SK-N-SH treated with all-trans-retinoic acid at 6 μM for 48 hours (cell line): ENCODE data around the gene SV2B.

Experiments used
- ATAC-seq: fragments of 200-7000 bp; cut with Tn5 transposase; 3 replicates; pipeline ENCODE4 v1.9.1; 2020; ENCODE audit warnings: mild to moderate bottlenecking, moderate library complexity
- ARNTL ChIP-seq: fragments of 450-650 bp; formaldehyde crosslinking; IDR thresholded peaks from 2 replicates; pipeline ENCODE4 v1.5.0; 2020; ENCODE audit warnings: low read depth, mild to moderate bottlenecking, moderate library complexity, borderline replicate concordance
- BACH2 ChIP-seq: fragments of 250-450 bp; sonication (Bioruptor Pico); IDR thresholded peaks from 2 replicates; pipeline ENCODE4 v1.9.0; 2021; ENCODE audit warnings: mild to moderate bottlenecking, borderline replicate concordance
- CREB5 ChIP-seq: fragments of 250-450 bp; sonication (Bioruptor Pico); IDR thresholded peaks from 2 replicates; pipeline ENCODE4 v1.5.1; 2020; ENCODE audit warnings: low read depth, mild to moderate bottlenecking, moderate library complexity
- CSDC2 ChIP-seq: fragments of 250-450 bp; sonication (Bioruptor Pico); IDR thresholded peaks from 2 replicates; pipeline ENCODE4 v1.5.0; 2020; ENCODE audit warnings: mild to moderate bottlenecking, moderate library complexity
- CSRNP3 ChIP-seq: fragments of 250-450 bp; sonication (Bioruptor Pico); IDR thresholded peaks from 2 replicates; pipeline ENCODE4 v1.5.1; 2021; ENCODE audit warnings: mild to moderate bottlenecking, moderate library complexity
- ESRRG ChIP-seq: fragments of 250-450 bp; sonication (Bioruptor Pico); IDR thresholded peaks from 2 replicates; pipeline ENCODE4 v1.6.1; 2021; ENCODE audit warnings: mild to moderate bottlenecking
- GLIS3 ChIP-seq: fragments of 250-450 bp; sonication (Bioruptor Pico); IDR thresholded peaks from 2 replicates; pipeline ENCODE4 v1.5.0; 2020; ENCODE audit warnings: mild to moderate bottlenecking, moderate library complexity
- ISL1 ChIP-seq: fragments of 250-450 bp; sonication (Bioruptor Pico); IDR thresholded peaks from 2 replicates; pipeline ENCODE4 v2.1.2; 2022; ENCODE audit warnings: mild to moderate bottlenecking, moderate library complexity
- OSR1 ChIP-seq: fragments of 250-450 bp; sonication (Bioruptor Pico); IDR thresholded peaks from 2 replicates; pipeline ENCODE4 v1.8.0; 2022; ENCODE audit warnings: moderate library complexity, mild to moderate bottlenecking, inconsistent platforms
- PATZ1 ChIP-seq: fragments of 250-450 bp; sonication (Bioruptor Pico); IDR thresholded peaks from 2 replicates; pipeline ENCODE4 v1.8.0; 2020; ENCODE audit warnings: mild to moderate bottlenecking, moderate library complexity, borderline replicate concordance
- PPARA ChIP-seq: fragments of 250-450 bp; sonication (Bioruptor Pico); IDR thresholded peaks from 2 replicates; pipeline ENCODE4 v1.5.0; 2020; ENCODE audit warnings: mild to moderate bottlenecking, borderline replicate concordance
- SNAI2 ChIP-seq: fragments of 250-450 bp; sonication (Bioruptor Pico); IDR thresholded peaks from 2 replicates; pipeline ENCODE4 v1.5.0; 2020; ENCODE audit warnings: mild to moderate bottlenecking, moderate library complexity
- TCF4 ChIP-seq: fragments of 250-450 bp; sonication (Bioruptor Pico); IDR thresholded peaks from 2 replicates; pipeline ENCODE4 v1.8.0; 2021; ENCODE audit warnings: mild to moderate bottlenecking, moderate library complexity, borderline replicate concordance
- TOX ChIP-seq: fragments of 250-450 bp; sonication (Bioruptor Pico); IDR thresholded peaks from 2 replicates; pipeline ENCODE4 v1.8.0; 2021; ENCODE audit warnings: mild to moderate bottlenecking, moderate library complexity, borderline replicate concordance
- ZC3H10 ChIP-seq: fragments of 250-450 bp; sonication (Bioruptor Pico); IDR thresholded peaks from 2 replicates; pipeline ENCODE4 v1.5.1; 2021; ENCODE audit warnings: mild to moderate bottlenecking, moderate library complexity
- ZFP3 ChIP-seq: fragments of 250-450 bp; sonication (Bioruptor Pico); IDR thresholded peaks from 2 replicates; pipeline ENCODE4 v1.5.0; 2020; ENCODE audit warnings: mild to moderate bottlenecking, moderate library complexity
- ZFP30 ChIP-seq: fragments of 450-650 bp; formaldehyde crosslinking; IDR thresholded peaks from 2 replicates; pipeline ENCODE4 v1.5.0; 2022; ENCODE audit warnings: mild to moderate bottlenecking, moderate library complexity
- ZNF565 ChIP-seq: fragments of 450-650 bp; formaldehyde crosslinking; conservative IDR thresholded peaks from 2 replicates; pipeline ENCODE4 v1.5.0; 2020; ENCODE audit warnings: low read depth, mild to moderate bottlenecking, moderate library complexity
- ZNF70 ChIP-seq: fragments of 450-650 bp; formaldehyde crosslinking; IDR thresholded peaks from 2 replicates; pipeline ENCODE4 v1.5.0; 2020; ENCODE audit warnings: mild to moderate bottlenecking, moderate library complexity
- ZNF8 ChIP-seq: fragments of 450-650 bp; formaldehyde crosslinking; IDR thresholded peaks from 2 replicates; pipeline ENCODE4 v1.5.0; 2020; ENCODE audit warnings: mild to moderate bottlenecking, moderate library complexity
- TF ChIP-seq, protein P1 (sequence below): fragments of 250-450 bp; sonication (Bioruptor Pico); IDR thresholded peaks from 2 replicates; pipeline ENCODE4 v1.8.0; 2021; ENCODE audit warnings: low read depth, mild to moderate bottlenecking, moderate library complexity, borderline replicate concordance
- TF ChIP-seq, protein P2 (sequence below): fragments of 250-450 bp; sonication (Bioruptor Pico); IDR thresholded peaks from 2 replicates; pipeline ENCODE4 v1.5.0; 2020; ENCODE audit warnings: mild to moderate bottlenecking, moderate library complexity

SV2B gene

DNA sequence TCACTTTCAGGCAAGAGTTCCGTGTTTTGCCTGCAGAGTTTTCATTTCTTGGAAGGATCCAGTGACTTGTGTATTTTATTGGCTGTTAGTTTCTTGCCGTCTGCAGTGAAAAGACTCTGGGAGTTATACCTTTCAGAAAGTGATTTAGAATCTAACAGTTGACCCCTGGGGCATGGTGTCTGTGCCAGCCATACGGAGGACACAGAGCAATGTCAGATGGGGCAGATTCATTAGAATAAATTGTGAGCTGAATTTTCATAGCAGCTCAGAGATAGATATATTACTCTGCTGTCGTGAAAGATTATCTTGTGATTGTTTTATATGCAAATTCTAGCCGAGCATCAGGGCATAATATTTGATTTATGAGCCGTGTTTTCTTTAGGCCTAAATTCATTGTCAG, 131.6 kb downstream of the SV2B start:
- ATAC-seq, result no peak
- TF ChIP-seq GLIS3, result no peak
- TF ChIP-seq, protein P1, sequence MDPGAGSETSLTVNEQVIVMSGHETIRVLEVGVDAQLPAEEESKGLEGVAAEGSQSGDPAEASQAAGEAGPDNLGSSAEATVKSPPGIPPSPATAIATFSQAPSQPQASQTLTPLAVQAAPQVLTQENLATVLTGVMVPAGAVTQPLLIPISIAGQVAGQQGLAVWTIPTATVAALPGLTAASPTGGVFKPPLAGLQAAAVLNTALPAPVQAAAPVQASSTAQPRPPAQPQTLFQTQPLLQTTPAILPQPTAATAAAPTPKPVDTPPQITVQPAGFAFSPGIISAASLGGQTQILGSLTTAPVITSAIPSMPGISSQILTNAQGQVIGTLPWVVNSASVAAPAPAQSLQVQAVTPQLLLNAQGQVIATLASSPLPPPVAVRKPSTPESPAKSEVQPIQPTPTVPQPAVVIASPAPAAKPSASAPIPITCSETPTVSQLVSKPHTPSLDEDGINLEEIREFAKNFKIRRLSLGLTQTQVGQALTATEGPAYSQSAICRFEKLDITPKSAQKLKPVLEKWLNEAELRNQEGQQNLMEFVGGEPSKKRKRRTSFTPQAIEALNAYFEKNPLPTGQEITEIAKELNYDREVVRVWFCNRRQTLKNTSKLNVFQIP (CRISPR knock-in tag), result no peak
- TF ChIP-seq, protein P2, sequence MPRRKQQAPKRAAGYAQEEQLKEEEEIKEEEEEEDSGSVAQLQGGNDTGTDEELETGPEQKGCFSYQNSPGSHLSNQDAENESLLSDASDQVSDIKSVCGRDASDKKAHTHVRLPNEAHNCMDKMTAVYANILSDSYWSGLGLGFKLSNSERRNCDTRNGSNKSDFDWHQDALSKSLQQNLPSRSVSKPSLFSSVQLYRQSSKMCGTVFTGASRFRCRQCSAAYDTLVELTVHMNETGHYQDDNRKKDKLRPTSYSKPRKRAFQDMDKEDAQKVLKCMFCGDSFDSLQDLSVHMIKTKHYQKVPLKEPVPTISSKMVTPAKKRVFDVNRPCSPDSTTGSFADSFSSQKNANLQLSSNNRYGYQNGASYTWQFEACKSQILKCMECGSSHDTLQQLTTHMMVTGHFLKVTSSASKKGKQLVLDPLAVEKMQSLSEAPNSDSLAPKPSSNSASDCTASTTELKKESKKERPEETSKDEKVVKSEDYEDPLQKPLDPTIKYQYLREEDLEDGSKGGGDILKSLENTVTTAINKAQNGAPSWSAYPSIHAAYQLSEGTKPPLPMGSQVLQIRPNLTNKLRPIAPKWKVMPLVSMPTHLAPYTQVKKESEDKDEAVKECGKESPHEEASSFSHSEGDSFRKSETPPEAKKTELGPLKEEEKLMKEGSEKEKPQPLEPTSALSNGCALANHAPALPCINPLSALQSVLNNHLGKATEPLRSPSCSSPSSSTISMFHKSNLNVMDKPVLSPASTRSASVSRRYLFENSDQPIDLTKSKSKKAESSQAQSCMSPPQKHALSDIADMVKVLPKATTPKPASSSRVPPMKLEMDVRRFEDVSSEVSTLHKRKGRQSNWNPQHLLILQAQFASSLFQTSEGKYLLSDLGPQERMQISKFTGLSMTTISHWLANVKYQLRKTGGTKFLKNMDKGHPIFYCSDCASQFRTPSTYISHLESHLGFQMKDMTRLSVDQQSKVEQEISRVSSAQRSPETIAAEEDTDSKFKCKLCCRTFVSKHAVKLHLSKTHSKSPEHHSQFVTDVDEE (CRISPR knock-in tag), result no peak
- no peak for TF ChIP-seq SNAI2 (CRISPR knock-in tag)
- no peak for TF ChIP-seq ISL1 (CRISPR knock-in tag)
- TF ChIP-seq CSRNP3, result no peak
- TF ChIP-seq ZNF565 (CRISPR knock-in tag), result no peak
- TF ChIP-seq TCF4 (CRISPR knock-in tag), result no peak
- TF ChIP-seq CSDC2 (CRISPR knock-in tag), result no peak
- no peak for TF ChIP-seq PPARA
- TF ChIP-seq ZNF8 (CRISPR knock-in tag), result no peak
- no peak for TF ChIP-seq OSR1 (CRISPR knock-in tag)
- TF ChIP-seq BACH2 (CRISPR knock-in tag), result no peak
- TF ChIP-seq ARNTL (CRISPR knock-in tag), result no peak
- no peak for TF ChIP-seq ZFP3 (CRISPR knock-in tag)
- TF ChIP-seq PATZ1 (CRISPR knock-in tag), result no peak
- no peak for TF ChIP-seq ESRRG (CRISPR knock-in tag)
- TF ChIP-seq CREB5, result no peak
- no peak for TF ChIP-seq ZC3H10 (CRISPR knock-in tag)
- TF ChIP-seq, all 23 proteins: peak for 0

DNA sequence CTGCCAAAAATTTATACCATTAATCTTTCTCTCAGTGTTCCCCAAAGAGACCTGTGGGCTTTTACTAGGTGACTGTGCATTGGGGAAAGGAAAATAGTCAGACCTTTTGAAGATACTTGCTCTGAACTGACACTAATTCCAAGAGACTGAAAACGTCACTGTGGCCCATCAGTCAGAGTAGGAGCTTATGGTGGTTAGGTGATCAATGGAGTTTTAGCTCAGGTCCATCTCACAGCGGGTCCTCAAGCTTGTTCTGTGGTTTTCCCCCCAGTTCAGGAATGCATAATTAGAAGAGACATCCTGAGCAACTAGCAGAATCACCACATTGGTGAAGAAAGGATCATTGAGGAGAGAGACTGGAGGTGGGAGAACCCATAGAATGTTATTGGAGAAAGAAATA, 134.7 kb downstream of the SV2B start:
- TF ChIP-seq CREB5 (no peak), BACH2 (CRISPR knock-in tag) (no peak), GLIS3 (no peak), CSRNP3 (no peak), ZFP3 (CRISPR knock-in tag) (no peak), ARNTL (CRISPR knock-in tag) (no peak), ZFP30 (CRISPR knock-in tag) (no peak), PPARA (no peak), ZC3H10 (CRISPR knock-in tag) (no peak), TOX (CRISPR knock-in tag) (no peak), ESRRG (CRISPR knock-in tag) (no peak), OSR1 (CRISPR knock-in tag) (no peak), ZNF565 (CRISPR knock-in tag) (no peak), TCF4 (CRISPR knock-in tag) (no peak), CSDC2 (CRISPR knock-in tag) (no peak), SNAI2 (CRISPR knock-in tag) (no peak), ISL1 (CRISPR knock-in tag) (no peak), ZNF70 (no peak)
- TF ChIP-seq, protein P2 (CRISPR knock-in tag), result no peak
- ATAC-seq, result no peak
